GM12878 (cell line): ENCODE results near the gene OR11H7. TPM values are rescaled to one million over a fixed set of nuclear protein-coding genes. Genes with fewer than 3 reads are reported as not detected.
"Not testable (repeated sequence)": the region's sequence is repeated elsewhere in the genome, so short reads cannot be mapped to it uniquely, and the experiment has no call there.

ENCODE experiments used
- ATAC-seq: fragments of 200-7000 bp; cut with Tn5 transposase; 3 replicates; pipeline ENCODE4 v1.9.1; 2020; ENCODE audit warnings: mild to moderate bottlenecking, moderate library complexity
- BruUV-seq: library from RNA; stranded (reverse); fragments of 400-500 nt; replicated peaks from 2 replicates; lab custom pipeline; 2021; lab: Mats Ljungman, UMichigan
- CTCF ChIA-PET: fragments of 300-600 bp; sonication (Branson Sonifier 250); formaldehyde crosslinking; extraction: SDS; loops from one replicate; lab custom pipeline; 2021; ENCODE audit warnings: inconsistent platforms; lab: Yijun Ruan, JAX
- POLR2A ChIA-PET: fragments of 350-600 bp; formaldehyde crosslinking; extraction: SDS; loops from one replicate; lab custom pipeline; 2021; ENCODE audit warnings: inconsistent platforms; lab: Charles Lee
- RAD21 ChIA-PET: fragments of 300-600 bp; sonication (Branson Sonifier 250); formaldehyde crosslinking; loops from one replicate; lab custom pipeline; 2023; ENCODE audit warnings: antibody characterized with exemption; ENCODE audit not compliant: unreplicated experiment; lab: Charles Lee
- SMC1A ChIA-PET: fragments of 300-600 bp; sonication (Branson Sonifier 250); formaldehyde crosslinking; loops from one replicate; lab custom pipeline; 2023; ENCODE audit not compliant: unreplicated experiment, uncharacterized antibody; lab: Charles Lee
- DNase-seq: peaks from one replicate; pipeline ENCODE4 v3.0.0-alpha.2; 2011; ENCODE audit warnings: low read depth, low spot score
- FAIRE-seq: peaks from 3 replicates; lab custom pipeline; 2011; peaks lifted over from hg19 to GRCh38; lab: Jason Lieb, UNC
- H2AFZ ChIP-seq: 2 replicates; pipeline ENCODE4 v1.6.0; 2011; ENCODE audit warnings: low read depth, low read length, control low read depth; ENCODE audit not compliant: control insufficient read depth
- H3K27ac ChIP-seq: 2 replicates; pipeline ENCODE4 v1.5.1; 2011; ENCODE audit warnings: control low read depth; ENCODE audit not compliant: control insufficient read depth, insufficient read depth
- H3K27me3 ChIP-seq, 2 experiments: replicated peaks in 1 of 2; 2 replicates each; pipeline versions ENCODE4 v1.6.0 to v1.6.1; 2011; ENCODE audit warnings: low read length in 1 of 2; ENCODE audit not compliant: control insufficient read depth in 2 of 2, insufficient read depth in 2 of 2
- H3K36me3 ChIP-seq, 2 experiments: 2 replicates each; pipeline ENCODE4 v1.5.1; 2011; ENCODE audit warnings: low read length in 1 of 2; ENCODE audit not compliant: control insufficient read depth in 2 of 2, insufficient read depth in 2 of 2
- H3K4me1 ChIP-seq: 2 replicates; pipeline ENCODE4 v1.6.1; 2011; ENCODE audit warnings: mild to moderate bottlenecking, low read length, moderate library complexity, mixed read lengths; ENCODE audit not compliant: control insufficient read depth, insufficient read depth
- H3K4me2 ChIP-seq: 2 replicates; pipeline ENCODE4 v1.6.0; 2011; ENCODE audit warnings: control low read depth; ENCODE audit not compliant: control insufficient read depth, insufficient read depth
- H3K4me3 ChIP-seq: fragments of 200-600 bp; sonication (generic); 2 replicates; pipeline ENCODE4 v1.5.1; 2016
- H3K79me2 ChIP-seq: 2 replicates; pipeline ENCODE4 v1.6.0; 2011; ENCODE audit warnings: low read length; ENCODE audit not compliant: control insufficient read depth, insufficient read depth
- H3K9ac ChIP-seq: 2 replicates; pipeline ENCODE4 v1.8.0; 2011; ENCODE audit warnings: low read length, control low read depth, mixed read lengths; ENCODE audit not compliant: control insufficient read depth, insufficient read depth
- H3K9me3 ChIP-seq: replicated peaks from 3 replicates; pipeline ENCODE4 v1.5.1; 2011; ENCODE audit warnings: mild to moderate bottlenecking, low read length; ENCODE audit not compliant: control insufficient read depth, insufficient read depth
- H4K20me1 ChIP-seq: 2 replicates; pipeline ENCODE4 v1.6.0; 2011; ENCODE audit not compliant: control insufficient read depth, insufficient read depth
- WGBS: methylation state at CpG from one replicate; pipeline ENCODE4 v1.1.6; 2016; ENCODE audit warnings: low lambda C conversion rate; ENCODE audit not compliant: insufficient replicate concordance, insufficient coverage; ENCODE audit errors: missing lambda C conversion rate; 5-methylcytosine and 5-hydroxymethylcytosine counted together
- in situ Hi-C: fragments of 300-500 bp; cut with MboI; formaldehyde crosslinking; loops from 9 replicates; pipeline ENCODE4 v1.14.3; 2018; ENCODE audit warnings: mixed read lengths
- intact Hi-C: fragments of 100-400 bp; cut with micrococcal nuclease; formaldehyde crosslinking; loops from one replicate; pipeline ENCODE4 v1.14.2; 2022; ENCODE audit not compliant: unreplicated experiment
- polyA plus RNA-seq, 11 experiments: library from polyadenylated mRNA; depleted of rRNA in 4 of 11; unstranded in 6 of 11; stranded (reverse) in 5 of 11; fragments of >200 nt; fragmentation: Nextera tagmentation in 4 of 11; fragmentation: Illumina TruSeq in 1 of 11; extraction: Ambion mirVana in 4 of 11; extraction: Trizol in 1 of 11; gene quantifications; 1 replicate in 1 of 11; 2 replicates in 10 of 11; pipeline versions ENCODE4 v1.2.1 to v1.2.3, GENCODE V29; 2011 to 2016; ENCODE audit warnings: inconsistent platforms in 2 of 11, missing spikeins in 2 of 11, low read depth in 1 of 11
- total RNA-seq, 4 experiments: library from RNA; depleted of rRNA in 3 of 4; stranded (reverse); fragments of >200 nt in 3 of 4; fragmentation: Illumina TruSeq in 1 of 4; extraction: Trizol in 1 of 4; gene quantifications; 2 replicates each; pipeline versions ENCODE4 v1.2.1 to v1.2.3, GENCODE V29; 2013 to 2021

Gene OR11H7
- total and polyA plus RNA-seq, 10 of the 15 experiments (the other 5 are each of a cell fraction or from before 2014, with no cell fraction given), result 0.10 TPM; not detected in 9

DNA sequence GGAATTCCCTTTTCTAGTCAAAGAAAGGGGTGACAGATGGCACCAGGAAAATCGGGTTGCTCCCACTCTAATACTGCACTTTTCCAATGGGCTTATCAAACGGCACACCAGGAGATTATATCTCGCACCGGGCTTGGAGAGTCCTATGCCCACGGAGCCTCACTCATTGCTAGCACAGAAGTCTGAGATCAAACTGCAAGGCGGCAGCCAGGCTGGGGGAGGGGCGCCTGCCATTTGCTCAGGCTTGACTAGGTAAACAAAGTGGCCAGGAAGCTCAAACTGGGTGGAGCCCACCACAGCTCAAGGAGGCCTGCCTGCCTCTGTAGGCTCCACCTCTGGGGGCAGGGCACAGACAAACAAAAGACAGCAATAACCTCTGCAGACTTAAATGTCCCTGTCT is 51.5 kb downstream of the OR11H7 start:
- 46% methylated on average over 7 of the region's 7 CpGs for WGBS
- ATAC-seq, H3K9me3 ChIP-seq, H3K4me2 ChIP-seq, H3K36me3 ChIP-seq, in situ Hi-C loops, SMC1A ChIA-PET, H3K27me3 ChIP-seq, H4K20me1 ChIP-seq, H3K9ac ChIP-seq, H3K4me1 ChIP-seq, POLR2A ChIA-PET, intact Hi-C loops, H3K27ac ChIP-seq, H3K79me2 ChIP-seq, DNase-seq, FAIRE-seq, H3K4me3 ChIP-seq, H2AFZ ChIP-seq, BruUV-seq, CTCF ChIA-PET: not testable (repeated sequence)
- RAD21 ChIA-PET, result interaction anchor here (0.6 kb wide), 1 partner anchor 21 kb away, joined by 3 read pairs; no protein-coding TSS in a partner anchor

Other genes with a start within 250 kb of the OR11H7 start
Only the 7 nearest of the 18 such genes appear.
- not detected in 2 replicates for gene OR4N5, start 90.2 kb upstream of the OR11H7 start, total RNA-seq (2014; rRNA removed)
- gene OR4N5, start 90.2 kb upstream of the OR11H7 start, total RNA-seq (2014; rRNA removed; fragmentation: Illumina TruSeq; extraction: Trizol), result not detected in 2 replicates
- not detected in 2 replicates for gene OR4N5, start 90.2 kb upstream of the OR11H7 start, total RNA-seq (2021)
- gene OR4N5, start 90.2 kb upstream of the OR11H7 start, polyA plus RNA-seq (2011; rRNA removed), result not detected in 2 replicates
- not detected in 2 replicates for gene OR4N5, start 90.2 kb upstream of the OR11H7 start, polyA plus RNA-seq (2014; fragmentation: Illumina TruSeq; extraction: Trizol)
- gene OR4N5, start 90.2 kb upstream of the OR11H7 start, polyA plus RNA-seq (2014; fragmentation: Nextera tagmentation; extraction: Ambion mirVana), result not detected
- gene OR4N5, start 90.2 kb upstream of the OR11H7 start, polyA plus RNA-seq (2014; rRNA removed), result not detected in 2 replicates
- gene OR4N5, start 90.2 kb upstream of the OR11H7 start, polyA plus RNA-seq (2016; fragmentation: Nextera tagmentation; extraction: Ambion mirVana), result not detected
- not detected in 2 replicates for gene OR11G2, start 38.1 kb upstream of the OR11H7 start, total RNA-seq (2014; rRNA removed)
- gene OR11G2, start 38.1 kb upstream of the OR11H7 start, total RNA-seq (2014; rRNA removed; fragmentation: Illumina TruSeq; extraction: Trizol), result not detected in 2 replicates
- not detected in 2 replicates for gene OR11G2, start 38.1 kb upstream of the OR11H7 start, total RNA-seq (2021)
- gene OR11G2, start 38.1 kb upstream of the OR11H7 start, polyA plus RNA-seq (2011; rRNA removed), result not detected in 2 replicates
- not detected in 2 replicates for gene OR11G2, start 38.1 kb upstream of the OR11H7 start, polyA plus RNA-seq (2014; fragmentation: Illumina TruSeq; extraction: Trizol)
- not detected for gene OR11G2, start 38.1 kb upstream of the OR11H7 start, polyA plus RNA-seq (2014; fragmentation: Nextera tagmentation; extraction: Ambion mirVana)
- not detected in 2 replicates for gene OR11G2, start 38.1 kb upstream of the OR11H7 start, polyA plus RNA-seq (2014; rRNA removed)
- gene OR11G2, start 38.1 kb upstream of the OR11H7 start, polyA plus RNA-seq (2016; fragmentation: Nextera tagmentation; extraction: Ambion mirVana), result under 1 TPM in 1 of 2 experiments, not detected in 1; 0.08 TPM
- gene OR11H6, start 5.3 kb upstream of the OR11H7 start, total RNA-seq (2014; rRNA removed), result not detected in 2 replicates
- not detected in 2 replicates for gene OR11H6, start 5.3 kb upstream of the OR11H7 start, total RNA-seq (2014; rRNA removed; fragmentation: Illumina TruSeq; extraction: Trizol)
- gene OR11H6, start 5.3 kb upstream of the OR11H7 start, total RNA-seq (2021), result not detected in 2 replicates
- gene OR11H6, start 5.3 kb upstream of the OR11H7 start, polyA plus RNA-seq (2011; rRNA removed), result not detected in 2 replicates
- gene OR11H6, start 5.3 kb upstream of the OR11H7 start, polyA plus RNA-seq (2014; fragmentation: Illumina TruSeq; extraction: Trizol), result not detected in 2 replicates
- not detected for gene OR11H6, start 5.3 kb upstream of the OR11H7 start, polyA plus RNA-seq (2014; fragmentation: Nextera tagmentation; extraction: Ambion mirVana)
- not detected in 2 replicates for gene OR11H6, start 5.3 kb upstream of the OR11H7 start, polyA plus RNA-seq (2014; rRNA removed)
- not detected for gene OR11H6, start 5.3 kb upstream of the OR11H7 start, polyA plus RNA-seq (2016; fragmentation: Nextera tagmentation; extraction: Ambion mirVana)
- not detected in 2 replicates for gene OR11H4, start 10.3 kb downstream of the OR11H7 start, total RNA-seq (2014; rRNA removed)
- gene OR11H4, start 10.3 kb downstream of the OR11H7 start, total RNA-seq (2014; rRNA removed; fragmentation: Illumina TruSeq; extraction: Trizol), result not detected in 2 replicates
- not detected in 2 replicates for gene OR11H4, start 10.3 kb downstream of the OR11H7 start, total RNA-seq (2021)
- not detected in 2 replicates for gene OR11H4, start 10.3 kb downstream of the OR11H7 start, polyA plus RNA-seq (2011; rRNA removed)
- not detected in 2 replicates for gene OR11H4, start 10.3 kb downstream of the OR11H7 start, polyA plus RNA-seq (2014; fragmentation: Illumina TruSeq; extraction: Trizol)
- gene OR11H4, start 10.3 kb downstream of the OR11H7 start, polyA plus RNA-seq (2014; fragmentation: Nextera tagmentation; extraction: Ambion mirVana), result not detected
- gene OR11H4, start 10.3 kb downstream of the OR11H7 start, polyA plus RNA-seq (2014; rRNA removed), result not detected in 2 replicates
- not detected for gene OR11H4, start 10.3 kb downstream of the OR11H7 start, polyA plus RNA-seq (2016; fragmentation: Nextera tagmentation; extraction: Ambion mirVana)
- 11.4 and 11.8 TPM in 2 replicates for gene TTC5, start 77.0 kb downstream of the OR11H7 start, total RNA-seq (2014; rRNA removed)
- 15.3 and 15.7 TPM in 2 replicates for gene TTC5, start 77.0 kb downstream of the OR11H7 start, total RNA-seq (2014; rRNA removed; fragmentation: Illumina TruSeq; extraction: Trizol)
- gene TTC5, start 77.0 kb downstream of the OR11H7 start, total RNA-seq (2021), result 15.9 and 16.6 TPM in 2 replicates
- gene TTC5, start 77.0 kb downstream of the OR11H7 start, polyA plus RNA-seq (2011; rRNA removed), result 21.6 and 22.5 TPM in 2 replicates
- 7.3 and 9.7 TPM in 2 replicates for gene TTC5, start 77.0 kb downstream of the OR11H7 start, polyA plus RNA-seq (2014; fragmentation: Illumina TruSeq; extraction: Trizol)
- gene TTC5, start 77.0 kb downstream of the OR11H7 start, polyA plus RNA-seq (2014; fragmentation: Nextera tagmentation; extraction: Ambion mirVana), result 1 to 10 TPM; 6.9 to 7.6 TPM
- 7.6 and 8.0 TPM in 2 replicates for gene TTC5, start 77.0 kb downstream of the OR11H7 start, polyA plus RNA-seq (2014; rRNA removed)
- gene TTC5, start 77.0 kb downstream of the OR11H7 start, polyA plus RNA-seq (2016; fragmentation: Nextera tagmentation; extraction: Ambion mirVana), result 10 to 100 TPM; 20.9 to 21.3 TPM
- gene CCNB1IP1, start 104.3 kb downstream of the OR11H7 start, total RNA-seq (2014; rRNA removed), result 92.4 and 122 TPM in 2 replicates
- gene CCNB1IP1, start 104.3 kb downstream of the OR11H7 start, total RNA-seq (2014; rRNA removed; fragmentation: Illumina TruSeq; extraction: Trizol), result 99.7 and 102 TPM in 2 replicates
- 60.3 and 61.0 TPM in 2 replicates for gene CCNB1IP1, start 104.3 kb downstream of the OR11H7 start, total RNA-seq (2021)
- gene CCNB1IP1, start 104.3 kb downstream of the OR11H7 start, polyA plus RNA-seq (2011; rRNA removed), result 165 and 188 TPM in 2 replicates
- 109 and 144 TPM in 2 replicates for gene CCNB1IP1, start 104.3 kb downstream of the OR11H7 start, polyA plus RNA-seq (2014; fragmentation: Illumina TruSeq; extraction: Trizol)
- 10 to 100 TPM; 69.2 to 80.6 TPM for gene CCNB1IP1, start 104.3 kb downstream of the OR11H7 start, polyA plus RNA-seq (2014; fragmentation: Nextera tagmentation; extraction: Ambion mirVana)
- 85.1 and 98.2 TPM in 2 replicates for gene CCNB1IP1, start 104.3 kb downstream of the OR11H7 start, polyA plus RNA-seq (2014; rRNA removed)
- gene CCNB1IP1, start 104.3 kb downstream of the OR11H7 start, polyA plus RNA-seq (2016; fragmentation: Nextera tagmentation; extraction: Ambion mirVana), result 10 to 100 TPM; 20.4 to 23.0 TPM
- gene PARP2, start 114.7 kb downstream of the OR11H7 start, total RNA-seq (2014; rRNA removed), result 26.7 and 33.5 TPM in 2 replicates
- 35.3 and 39.4 TPM in 2 replicates for gene PARP2, start 114.7 kb downstream of the OR11H7 start, total RNA-seq (2014; rRNA removed; fragmentation: Illumina TruSeq; extraction: Trizol)
- gene PARP2, start 114.7 kb downstream of the OR11H7 start, total RNA-seq (2021), result 36.8 and 39.2 TPM in 2 replicates
- 45.3 and 68.0 TPM in 2 replicates for gene PARP2, start 114.7 kb downstream of the OR11H7 start, polyA plus RNA-seq (2011; rRNA removed)
- 60.8 and 72.6 TPM in 2 replicates for gene PARP2, start 114.7 kb downstream of the OR11H7 start, polyA plus RNA-seq (2014; fragmentation: Illumina TruSeq; extraction: Trizol)
- gene PARP2, start 114.7 kb downstream of the OR11H7 start, polyA plus RNA-seq (2014; fragmentation: Nextera tagmentation; extraction: Ambion mirVana), result 10 to 100 TPM; 30.4 to 38.0 TPM
- gene PARP2, start 114.7 kb downstream of the OR11H7 start, polyA plus RNA-seq (2014; rRNA removed), result 37.1 and 46.9 TPM in 2 replicates
- 10 to 100 TPM; 72.2 to 75.4 TPM for gene PARP2, start 114.7 kb downstream of the OR11H7 start, polyA plus RNA-seq (2016; fragmentation: Nextera tagmentation; extraction: Ambion mirVana)